DND-41 (cell line): ENCODE data around the gene ZNF236.

Experiments
- ATAC-seq: fragments of 200-7000 bp; cut with Tn5 transposase; 3 replicates; pipeline ENCODE4 v1.9.1; 2021; ENCODE audit warnings: low read depth; ENCODE audit not compliant: insufficient read depth
- DNase-seq: peaks from one replicate; pipeline ENCODE4 v3.0.0-alpha.2; 2020
- H2AFZ ChIP-seq: 2 replicates; pipeline ENCODE4 v1.6.0; 2012; ENCODE audit warnings: low read depth, low read length
- H3K27ac ChIP-seq: 2 replicates; pipeline ENCODE4 v1.5.1; 2012; ENCODE audit warnings: low read length, inconsistent platforms
- H3K27me3 ChIP-seq: fragments of 200-600 bp; sonication (generic); 2 replicates; pipeline ENCODE4 v1.6.0; 2012; ENCODE audit warnings: low read length, mild to moderate bottlenecking, inconsistent platforms; ENCODE audit not compliant: insufficient read depth, poor library complexity
- H3K36me3 ChIP-seq: 2 replicates; pipeline ENCODE4 v1.5.1; 2012; ENCODE audit warnings: low read length, inconsistent platforms; ENCODE audit not compliant: insufficient read depth
- H3K4me1 ChIP-seq: 2 replicates; pipeline ENCODE4 v1.5.1; 2012; ENCODE audit warnings: mild to moderate bottlenecking, low read length; ENCODE audit not compliant: insufficient read depth
- H3K4me2 ChIP-seq: 2 replicates; pipeline ENCODE4 v1.6.0; 2012; ENCODE audit warnings: mild to moderate bottlenecking, moderate library complexity, low read length, inconsistent platforms; ENCODE audit not compliant: insufficient read depth
- H3K4me3 ChIP-seq, 2 experiments: fragments of 200-600 bp in 1 of 2; shearing (Covaris generic) in 1 of 2; 2 replicates each; pipeline ENCODE4 v1.5.1; 2012 to 2016; ENCODE audit warnings: inconsistent platforms in 2 of 2, low read length in 2 of 2, mild to moderate bottlenecking in 2 of 2, low read depth in 1 of 2, moderate library complexity in 1 of 2
- H3K79me2 ChIP-seq: 2 replicates; pipeline ENCODE4 v1.6.0; 2012; ENCODE audit warnings: low read length, inconsistent platforms; ENCODE audit not compliant: insufficient read depth
- H3K9ac ChIP-seq: 2 replicates; pipeline ENCODE4 v1.6.0; 2012; ENCODE audit warnings: low read depth, mild to moderate bottlenecking, inconsistent platforms, low read length, moderate library complexity
- H3K9me3 ChIP-seq: 2 replicates; pipeline ENCODE4 v1.5.1; 2012; ENCODE audit warnings: low read length, moderate library complexity, mild to moderate bottlenecking, inconsistent platforms; ENCODE audit not compliant: insufficient read depth, severe bottlenecking
- H4K20me1 ChIP-seq: 2 replicates; pipeline ENCODE4 v1.6.0; 2012; ENCODE audit warnings: low read length; ENCODE audit not compliant: insufficient read depth
- CTCF ChIP-seq: IDR thresholded peaks from 2 replicates; pipeline ENCODE4 v1.5.1; 2012; ENCODE audit warnings: borderline replicate concordance, low read length, moderate library complexity, mild to moderate bottlenecking; ENCODE audit not compliant: poor library complexity, severe bottlenecking; ENCODE audit errors: extremely low read depth
- EZH2 ChIP-seq: IDR thresholded peaks from 3 replicates; pipeline ENCODE4 v1.6.1; 2012; ENCODE audit warnings: borderline replicate concordance, low read depth, mild to moderate bottlenecking, moderate library complexity, low read length, inconsistent platforms; ENCODE audit not compliant: severe bottlenecking

The ZNF236 gene

GRCh38 chr18:76953156-76953555 is 130.8 kb downstream of the ZNF236 start:
- DNase-seq (no peak), ATAC-seq (no peak)
- H3K27me3 ChIP-seq = no peaks in the 10 kb centered on the region
- no peak overlapping the region for H3K4me2 ChIP-seq
- no peaks in the 10 kb centered on the region for H3K79me2 ChIP-seq
- TF ChIP-seq EZH2 (no peak), CTCF (no peak)
- H4K20me1 ChIP-seq = no peaks in the 10 kb centered on the region; the same call in 1 of the 2 replicates
- no peak overlapping the region for H2AFZ ChIP-seq
- no peak overlapping the region for H3K4me3 ChIP-seq
- H3K4me1 ChIP-seq = no peaks in the 10 kb centered on the region
- H3K9me3 ChIP-seq = no peaks in the 10 kb centered on the region
- no peak overlapping the region for H3K9ac ChIP-seq
- peaks cover 76% of the 10 kb centered on the region for H3K36me3 ChIP-seq
- no peak overlapping the region for H3K27ac ChIP-seq

- no peak overlapping the region for H3K9ac ChIP-seq
- H3K27ac ChIP-seq = no peak overlapping the region
- no peaks in the 10 kb centered on the region for H3K79me2 ChIP-seq
- DNase-seq (no peak), ATAC-seq (no peak)
- no peak overlapping the region for H3K4me3 ChIP-seq
- peaks cover 76% of the 10 kb centered on the region for H3K36me3 ChIP-seq
- H2AFZ ChIP-seq = no peak overlapping the region
- no peaks in the 10 kb centered on the region for H3K9me3 ChIP-seq
- H3K27me3 ChIP-seq = no peaks in the 10 kb centered on the region
- no peak overlapping the region for H3K4me2 ChIP-seq
- no peaks in the 10 kb centered on the region; the same call in 1 of the 2 replicates for H4K20me1 ChIP-seq
- TF ChIP-seq EZH2 (no peak), CTCF (no peak)
- no peaks in the 10 kb centered on the region for H3K4me1 ChIP-seq
Measured at GRCh38 chr18:76953583-76954233, 131.4 kb downstream of the ZNF236 start.

GRCh38 chr18:76955524-76956170 is 133.3 kb downstream of the ZNF236 start:
- H3K36me3 ChIP-seq = peaks cover 83% of the 10 kb centered on the region
- H3K4me2 ChIP-seq = no peak overlapping the region
- no peaks in the 10 kb centered on the region for H3K27me3 ChIP-seq
- TF ChIP-seq CTCF = no peak
- no peak for TF ChIP-seq EZH2
- H3K9ac ChIP-seq = no peak overlapping the region
- H3K4me3 ChIP-seq = no peak overlapping the region
- no peaks in the 10 kb centered on the region; the same call in 1 of the 2 replicates for H4K20me1 ChIP-seq
- no peak for DNase-seq
- ATAC-seq = no peak
- no peak overlapping the region for H3K27ac ChIP-seq
- H2AFZ ChIP-seq = no peak overlapping the region
- no peaks in the 10 kb centered on the region for H3K79me2 ChIP-seq
- no peaks in the 10 kb centered on the region for H3K9me3 ChIP-seq
- no peaks in the 10 kb centered on the region for H3K4me1 ChIP-seq
